ENCODE data around the gene SLC29A3. TPM values are rescaled to one million over a fixed set of nuclear protein-coding genes. Genes with fewer than 3 reads are reported as not detected.

SLC29A3 gene
- total and polyA plus RNA-seq, 4 experiments from 2014 or later = 7.0 to 9.1 (median 8.2) TPM

GRCh38 chr10:71302874-71303568 lies 16.0 kb upstream of the SLC29A3 start:
- H3K27me3 Mint-ChIP-seq = peaks cover 1 to 15% of the 10 kb centered on the region in 2 donors
- intact Hi-C loops (cut with micrococcal nuclease) = no loop called here

GRCh38 chr10:71303569-71303907 lies 15.5 kb upstream of the SLC29A3 start:
- POLR2A ChIA-PET (ENCODE audit: partially characterized antibody) = no interaction called here

More at GRCh38 chr10:71302874-71303568, 16.0 kb upstream of the SLC29A3 start:
- Histone ChIP-seq H3K36me3 (ENCODE audit: insufficient read depth, low read length) (no peaks in the 10 kb centered on the region), H3K27me3 (ENCODE audit: insufficient read depth, low read length) (no peaks in the 10 kb centered on the region), H3K9me3 (ENCODE audit: control insufficient read depth in 1 of 2, low read length in 2 of 2) (no peaks in the 10 kb centered on the region), H3K27ac (ENCODE audit: low read depth, low read length) (no peak overlapping the region), H3K4me3 (ENCODE audit: low read length in 2 of 2) (no peak overlapping the region), H3K4me1 (ENCODE audit: insufficient read depth, low read length) (no peaks in the 10 kb centered on the region)
- peaks cover 0 to 2% (median 0%) of the 10 kb centered on the region in 4 donors for H3K4me1 Mint-ChIP-seq
- DNase-seq = peak in 4 of 5 donors; percentile 26 to 40 (median 32)
- ChIA-PET CTCF (ENCODE audit: partially characterized antibody) (interaction anchor here (1.2 to 1.4 kb wide), 2 partner anchors 11 to 26 kb away, joined by 3 to 4 read pairs; no protein-coding TSS in a partner anchor), POLR2A (ENCODE audit: partially characterized antibody) (no interaction called here)
- no peak overlapping the region for H3K4me3 Mint-ChIP-seq
- no peaks in the 10 kb centered on the region for H3K36me3 Mint-ChIP-seq
- no peak overlapping the region for H3K27ac Mint-ChIP-seq
- no peaks in the 10 kb centered on the region for H3K9me3 Mint-ChIP-seq

DNA sequence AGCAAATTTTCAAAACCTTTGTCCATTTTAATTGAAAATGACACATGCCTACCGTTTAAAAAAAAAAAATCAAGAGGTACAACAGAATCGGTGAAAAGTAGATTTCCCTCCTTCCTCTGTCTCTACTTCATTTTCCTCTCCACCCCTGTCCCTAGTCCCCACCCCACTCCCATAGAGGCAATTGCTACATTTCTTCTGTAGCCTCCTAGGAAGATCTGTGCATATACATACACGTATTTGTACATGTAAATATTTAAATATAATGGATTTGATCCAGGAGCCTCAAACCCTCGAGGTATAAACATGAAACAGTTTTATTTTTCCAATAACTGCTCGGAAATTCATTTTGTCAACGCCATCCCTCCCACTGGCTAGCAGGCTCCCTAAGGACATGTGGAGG lies 14.1 kb upstream of the SLC29A3 start:
- Mint-ChIP-seq H3K4me3 (no peak overlapping the region), H3K27me3 (peaks cover 5 to 13% of the 10 kb centered on the region in 2 donors), H3K4me1 (no peaks in the 10 kb centered on the region), H3K9me3 (no peaks in the 10 kb centered on the region), H3K27ac (no peak overlapping the region), H3K36me3 (no peaks in the 10 kb centered on the region)
- POLR2A ChIA-PET (ENCODE audit: partially characterized antibody) = no interaction called here
- Histone ChIP-seq H3K9me3 (ENCODE audit: control insufficient read depth in 1 of 2, low read length in 2 of 2) (no peaks in the 10 kb centered on the region), H3K36me3 (ENCODE audit: insufficient read depth, low read length) (no peaks in the 10 kb centered on the region), H3K27ac (ENCODE audit: low read depth, low read length) (no peak overlapping the region), H3K4me3 (ENCODE audit: low read length in 2 of 2) (no peak overlapping the region), H3K4me1 (ENCODE audit: insufficient read depth, low read length) (no peaks in the 10 kb centered on the region), H3K27me3 (ENCODE audit: insufficient read depth, low read length) (no peaks in the 10 kb centered on the region)
- CTCF ChIA-PET (ENCODE audit: partially characterized antibody) = interaction anchor here (0.6 to 0.7 kb wide), 2 partner anchors 12 to 522 kb away, joined by 3 read pairs; no protein-coding TSS in a partner anchor
- intact Hi-C loops (cut with micrococcal nuclease) = no loop called here
- no peak for DNase-seq

More at GRCh38 chr10:71303569-71303907, 15.5 kb upstream of the SLC29A3 start:
- Mint-ChIP-seq H3K36me3 (no peaks in the 10 kb centered on the region), H3K27ac (no peak overlapping the region), H3K27me3 (peaks cover 1 to 14% of the 10 kb centered on the region in 2 donors), H3K9me3 (no peaks in the 10 kb centered on the region), H3K4me3 (no peak overlapping the region), H3K4me1 (peaks cover 0 to 2% (median 0%) of the 10 kb centered on the region in 4 donors)
- intact Hi-C loops (cut with micrococcal nuclease) = no loop called here
- Histone ChIP-seq H3K27me3 (ENCODE audit: insufficient read depth, low read length) (no peaks in the 10 kb centered on the region), H3K36me3 (ENCODE audit: insufficient read depth, low read length) (no peaks in the 10 kb centered on the region), H3K9me3 (ENCODE audit: control insufficient read depth in 1 of 2, low read length in 2 of 2) (no peaks in the 10 kb centered on the region), H3K4me3 (ENCODE audit: low read length in 2 of 2) (no peak overlapping the region), H3K27ac (ENCODE audit: low read depth, low read length) (no peak overlapping the region), H3K4me1 (ENCODE audit: insufficient read depth, low read length) (no peaks in the 10 kb centered on the region)
- CTCF ChIA-PET (ENCODE audit: partially characterized antibody) = no interaction called here
- DNase-seq = no peak

DNA sequence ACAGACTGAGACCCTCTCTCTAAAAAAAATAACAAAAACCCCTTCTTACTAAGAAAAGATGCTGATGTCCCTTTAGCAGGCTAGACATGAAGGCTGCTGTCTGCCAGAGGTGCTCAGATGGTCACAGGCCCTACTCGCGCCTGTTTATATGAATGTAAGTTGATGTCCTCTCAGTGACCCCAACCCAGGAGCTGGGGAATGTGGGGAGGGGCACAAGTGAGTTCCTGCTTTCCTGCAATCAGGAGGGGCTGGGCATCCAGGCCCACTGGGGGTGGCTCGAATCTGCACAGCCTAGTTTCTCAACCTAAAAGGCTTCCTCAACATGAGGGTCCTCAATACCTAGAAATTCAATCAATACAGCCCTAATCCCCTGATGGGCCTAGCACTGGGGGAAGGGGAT lies 12.1 kb upstream of the SLC29A3 start:
- H3K27ac ChIP-seq (ENCODE audit: low read depth, low read length) = no peak overlapping the region
- H3K4me1 Mint-ChIP-seq = no peaks in the 10 kb centered on the region
- H3K4me3 Mint-ChIP-seq = no peak overlapping the region
- no peaks in the 10 kb centered on the region for H3K9me3 ChIP-seq (ENCODE audit: control insufficient read depth in 1 of 2, low read length in 2 of 2)
- no peaks in the 10 kb centered on the region for H3K9me3 Mint-ChIP-seq
- H3K36me3 Mint-ChIP-seq = no peaks in the 10 kb centered on the region
- H3K27ac Mint-ChIP-seq = no peak overlapping the region
- ChIA-PET CTCF (ENCODE audit: partially characterized antibody) (interaction anchor here (0.6 to 2.3 kb wide), 4 partner anchors 13 to 401 kb away, joined by 4 to 7 read pairs (median 5); partner anchors contain the start of gene SLC29A3), POLR2A (ENCODE audit: partially characterized antibody) (no interaction called here)
- peaks cover 8 to 12% of the 10 kb centered on the region in 2 donors for H3K27me3 Mint-ChIP-seq
- H3K36me3 ChIP-seq (ENCODE audit: insufficient read depth, low read length) = no peaks in the 10 kb centered on the region
- H3K4me3 ChIP-seq (ENCODE audit: low read length in 2 of 2) = no peak overlapping the region
- no peaks in the 10 kb centered on the region for H3K4me1 ChIP-seq (ENCODE audit: insufficient read depth, low read length)
- DNase-seq = no peak
- intact Hi-C loops (cut with micrococcal nuclease) = no loop called here
- no peaks in the 10 kb centered on the region for H3K27me3 ChIP-seq (ENCODE audit: insufficient read depth, low read length)

DNA sequence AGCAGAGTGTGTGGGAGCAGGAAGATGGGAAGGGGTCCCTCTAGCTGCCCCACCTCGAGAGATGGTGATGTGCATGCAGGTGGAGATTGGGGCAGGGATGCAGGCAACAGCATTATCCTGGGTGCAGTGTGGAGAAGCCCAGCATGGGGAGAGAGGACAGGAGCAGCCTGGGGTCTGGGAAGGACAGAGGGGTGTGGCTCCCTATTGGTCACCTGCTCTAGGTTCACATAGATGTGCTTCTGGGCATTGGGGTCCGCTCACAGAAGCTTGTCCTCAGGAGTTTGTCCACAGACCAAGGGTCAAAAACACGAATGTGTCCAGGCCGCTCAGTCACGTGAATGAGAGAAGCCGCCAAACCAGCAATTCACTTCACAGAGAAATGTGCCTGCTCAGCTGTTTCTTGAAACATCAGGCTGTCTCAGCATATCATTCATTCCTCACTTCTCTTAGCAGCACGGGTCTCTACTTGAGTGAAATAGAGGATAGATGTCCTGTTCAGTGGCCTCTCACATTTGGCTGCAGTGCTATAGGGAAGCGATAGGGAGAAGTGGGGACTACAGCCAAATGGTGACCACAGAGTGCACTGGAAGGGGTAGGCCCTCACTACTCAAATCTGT lies 11.5 kb upstream of the SLC29A3 start:
- H3K27ac ChIP-seq (ENCODE audit: low read depth, low read length) = no peak overlapping the region
- no peaks in the 10 kb centered on the region for H3K27me3 ChIP-seq (ENCODE audit: insufficient read depth, low read length)
- ChIA-PET POLR2A (ENCODE audit: partially characterized antibody) (no interaction called here), CTCF (ENCODE audit: partially characterized antibody) (interaction anchor here (0.6 to 2.3 kb wide), 5 partner anchors 9 to 401 kb away, joined by 3 to 7 read pairs (median 4); partner anchors contain the start of gene SLC29A3)
- intact Hi-C loops (cut with micrococcal nuclease) = no loop called here
- no peaks in the 10 kb centered on the region for H3K4me1 ChIP-seq (ENCODE audit: insufficient read depth, low read length)
- H3K9me3 ChIP-seq (ENCODE audit: control insufficient read depth in 1 of 2, low read length in 2 of 2) = no peaks in the 10 kb centered on the region
- no peaks in the 10 kb centered on the region for H3K4me1 Mint-ChIP-seq
- no peaks in the 10 kb centered on the region for H3K36me3 Mint-ChIP-seq
- H3K9me3 Mint-ChIP-seq = no peaks in the 10 kb centered on the region
- no peak for DNase-seq
- H3K36me3 ChIP-seq (ENCODE audit: insufficient read depth, low read length) = no peaks in the 10 kb centered on the region
- no peak overlapping the region for H3K4me3 Mint-ChIP-seq
- H3K27ac Mint-ChIP-seq = no peak overlapping the region
- peaks cover 8 to 10% of the 10 kb centered on the region in 2 donors for H3K27me3 Mint-ChIP-seq
- no peak overlapping the region for H3K4me3 ChIP-seq (ENCODE audit: low read length in 2 of 2)

- no peaks in the 10 kb centered on the region for H3K36me3 ChIP-seq (ENCODE audit: insufficient read depth, low read length)
- no peak overlapping the region for H3K27ac ChIP-seq (ENCODE audit: low read depth, low read length)
- ChIA-PET CTCF (ENCODE audit: partially characterized antibody) (interaction anchor here (1.4 to 2.3 kb wide), 4 partner anchors 10 to 400 kb away, joined by 3 to 7 read pairs (median 5); partner anchors contain the start of gene SLC29A3), POLR2A (ENCODE audit: partially characterized antibody) (no interaction called here)
- H3K36me3 Mint-ChIP-seq = no peaks in the 10 kb centered on the region
- no peak overlapping the region for H3K4me3 Mint-ChIP-seq
- no peaks in the 10 kb centered on the region for H3K4me1 ChIP-seq (ENCODE audit: insufficient read depth, low read length)
- H3K27me3 ChIP-seq (ENCODE audit: insufficient read depth, low read length) = no peaks in the 10 kb centered on the region
- H3K4me3 ChIP-seq (ENCODE audit: low read length in 2 of 2) = no peak overlapping the region
- H3K9me3 ChIP-seq (ENCODE audit: control insufficient read depth in 1 of 2, low read length in 2 of 2) = no peaks in the 10 kb centered on the region
- H3K27ac Mint-ChIP-seq = no peak overlapping the region
- H3K27me3 Mint-ChIP-seq = peaks cover 5 to 7% of the 10 kb centered on the region in 2 donors
- DNase-seq = peak in 1 of 5 donors; percentile 16
- intact Hi-C loops (cut with micrococcal nuclease) = no loop called here
- no peaks in the 10 kb centered on the region for H3K4me1 Mint-ChIP-seq
- no peaks in the 10 kb centered on the region for H3K9me3 Mint-ChIP-seq
Observed at GRCh38 chr10:71308244-71308643, 10.8 kb upstream of the SLC29A3 start.

DNA sequence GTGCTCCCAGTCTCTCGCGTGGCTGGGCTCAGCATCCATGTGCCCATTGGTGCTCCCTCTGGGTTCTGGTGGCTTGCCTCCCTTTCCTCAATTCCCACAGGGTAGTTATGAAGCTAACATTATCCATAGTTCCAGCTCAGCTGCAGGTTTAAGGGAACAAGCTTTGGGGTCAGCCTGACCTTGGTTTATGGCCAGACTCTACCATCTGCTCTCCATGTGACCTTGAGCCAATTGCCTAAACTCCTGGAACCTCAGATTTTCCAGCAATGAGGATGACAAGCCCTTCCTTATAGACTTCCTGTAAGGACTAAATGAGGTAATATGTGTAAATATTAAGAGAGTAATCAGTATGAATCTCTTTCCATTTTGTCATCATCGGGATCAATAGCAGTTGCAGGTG lies 10.1 kb upstream of the SLC29A3 start:
- ChIA-PET POLR2A (ENCODE audit: partially characterized antibody) (no interaction called here), CTCF (ENCODE audit: partially characterized antibody) (interaction anchor here (1.2 to 1.6 kb wide), 2 partner anchors 399 to 502 kb away, joined by 4 read pairs; no protein-coding TSS in a partner anchor)
- peaks cover 4 to 7% of the 10 kb centered on the region in 2 donors for H3K27me3 Mint-ChIP-seq
- H3K27ac Mint-ChIP-seq = no peak overlapping the region
- Histone ChIP-seq H3K27ac (ENCODE audit: low read depth, low read length) (no peak overlapping the region), H3K27me3 (ENCODE audit: insufficient read depth, low read length) (no peaks in the 10 kb centered on the region), H3K9me3 (ENCODE audit: control insufficient read depth in 1 of 2, low read length in 2 of 2) (no peaks in the 10 kb centered on the region), H3K36me3 (ENCODE audit: insufficient read depth, low read length) (no peaks in the 10 kb centered on the region), H3K4me3 (ENCODE audit: low read length in 2 of 2) (no peak overlapping the region), H3K4me1 (ENCODE audit: insufficient read depth, low read length) (no peaks in the 10 kb centered on the region)
- DNase-seq = no peak
- intact Hi-C loops (cut with micrococcal nuclease) = no loop called here
- H3K36me3 Mint-ChIP-seq = no peaks in the 10 kb centered on the region
- no peaks in the 10 kb centered on the region for H3K9me3 Mint-ChIP-seq
- H3K4me1 Mint-ChIP-seq = peaks cover 0 to 4% (median 0%) of the 10 kb centered on the region in 4 donors
- no peak overlapping the region for H3K4me3 Mint-ChIP-seq
